Measurements from ENCODE around the gene TTLL11. TPM values are rescaled to one million over a fixed set of nuclear protein-coding genes. Genes with fewer than 3 reads are reported as not detected.

The TTLL11 gene
- total RNA-seq, 2 donors from 2014 or later = 11.7 to 11.9 TPM

- WGBS = 73% methylated on average over 8 of the region's 8 CpGs
- H3K27ac ChIP-seq = no peak overlapping the region
- H3K36me3 ChIP-seq = no peaks in the 10 kb centered on the region
- H3K9me3 ChIP-seq = no peaks in the 10 kb centered on the region
- no peaks in the 10 kb centered on the region for H3K27me3 ChIP-seq (replicated peaks; ENCODE audit: insufficient read depth)
- H3K4me1 ChIP-seq (replicated peaks) = no peaks in the 10 kb centered on the region
- no peak for DNase-seq (ENCODE audit: low spot score)
- intact Hi-C loops (cut with DNase I) = loop anchor here (2.0 to 10.0 kb wide), 2 partner anchors 253 to 717 kb away; no protein-coding TSS in a partner anchor
- H3K4me3 ChIP-seq = no peak overlapping the region
- TF ChIP-seq POLR2AphosphoS5 (IDR thresholded peaks at IDR 0.05) (no peak), POLR2A (IDR thresholded peaks at IDR 0.05) (no peak)
- TF ChIP-seq, protein P1, sequence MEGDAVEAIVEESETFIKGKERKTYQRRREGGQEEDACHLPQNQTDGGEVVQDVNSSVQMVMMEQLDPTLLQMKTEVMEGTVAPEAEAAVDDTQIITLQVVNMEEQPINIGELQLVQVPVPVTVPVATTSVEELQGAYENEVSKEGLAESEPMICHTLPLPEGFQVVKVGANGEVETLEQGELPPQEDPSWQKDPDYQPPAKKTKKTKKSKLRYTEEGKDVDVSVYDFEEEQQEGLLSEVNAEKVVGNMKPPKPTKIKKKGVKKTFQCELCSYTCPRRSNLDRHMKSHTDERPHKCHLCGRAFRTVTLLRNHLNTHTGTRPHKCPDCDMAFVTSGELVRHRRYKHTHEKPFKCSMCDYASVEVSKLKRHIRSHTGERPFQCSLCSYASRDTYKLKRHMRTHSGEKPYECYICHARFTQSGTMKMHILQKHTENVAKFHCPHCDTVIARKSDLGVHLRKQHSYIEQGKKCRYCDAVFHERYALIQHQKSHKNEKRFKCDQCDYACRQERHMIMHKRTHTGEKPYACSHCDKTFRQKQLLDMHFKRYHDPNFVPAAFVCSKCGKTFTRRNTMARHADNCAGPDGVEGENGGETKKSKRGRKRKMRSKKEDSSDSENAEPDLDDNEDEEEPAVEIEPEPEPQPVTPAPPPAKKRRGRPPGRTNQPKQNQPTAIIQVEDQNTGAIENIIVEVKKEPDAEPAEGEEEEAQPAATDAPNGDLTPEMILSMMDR (IDR thresholded peaks at IDR 0.05) = no peak
Measured at GRCh38 chr9:122097679-122098315, 4.7 kb upstream of the TTLL11 start.

- DNase-seq (ENCODE audit: low spot score) = no peak
- no peak overlapping the region for H3K4me3 ChIP-seq
- no peaks in the 10 kb centered on the region for H3K27me3 ChIP-seq (replicated peaks; ENCODE audit: insufficient read depth)
- H3K9me3 ChIP-seq = no peaks in the 10 kb centered on the region
- H3K36me3 ChIP-seq = no peaks in the 10 kb centered on the region
- no peak for TF ChIP-seq POLR2A (IDR thresholded peaks at IDR 0.05)
- TF ChIP-seq, protein P1 (IDR thresholded peaks at IDR 0.05) = no peak
- no peak for TF ChIP-seq POLR2AphosphoS5 (IDR thresholded peaks at IDR 0.05)
- WGBS = 75% methylated on average over 4 of the region's 4 CpGs
- intact Hi-C loops (cut with DNase I) = loop anchor here (10.0 kb wide), 1 partner anchor 718 kb away; no protein-coding TSS in a partner anchor
- H3K4me1 ChIP-seq (replicated peaks) = no peaks in the 10 kb centered on the region
- H3K27ac ChIP-seq = no peak overlapping the region
Measured at GRCh38 chr9:122096620-122097415, 3.7 kb upstream of the TTLL11 start.

DNA sequence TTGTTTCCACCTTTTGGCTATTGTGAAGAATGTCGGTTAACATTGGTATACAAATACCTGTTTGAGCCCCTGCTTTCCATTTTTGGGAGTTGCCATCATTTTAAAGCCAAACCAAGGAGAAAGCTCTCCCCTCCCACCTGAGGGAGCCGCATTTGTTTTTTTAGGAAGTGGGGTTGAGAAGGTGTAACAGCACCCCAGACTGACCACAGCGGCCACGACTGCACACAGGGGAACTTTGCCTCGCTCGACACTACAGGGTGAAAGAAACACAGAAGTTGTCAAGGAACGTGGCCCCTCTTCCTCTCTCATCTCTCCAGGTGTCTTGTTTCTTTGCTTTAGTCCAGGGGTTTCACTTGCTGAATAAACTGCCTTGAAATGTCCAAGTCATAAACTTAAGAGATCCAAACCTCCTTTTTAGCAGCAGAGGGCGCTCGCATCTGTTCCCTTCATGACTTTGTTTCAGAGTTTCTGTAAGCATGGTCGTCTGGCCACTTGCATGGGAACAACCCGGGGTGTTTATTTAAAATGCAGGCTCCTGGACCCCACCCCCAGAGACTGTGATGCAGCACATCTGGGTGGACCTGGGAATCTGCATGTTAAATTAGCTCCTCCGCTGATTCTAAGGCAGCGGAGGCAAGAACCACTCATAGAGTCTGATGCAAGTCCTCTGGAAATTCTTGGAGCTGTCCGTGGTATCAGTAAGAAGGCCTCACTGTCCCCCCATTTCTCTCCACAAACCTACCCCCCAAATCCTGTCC lies 2.1 kb upstream of the TTLL11 start:
- intact Hi-C loops (cut with DNase I) = loop anchor here (10.0 kb wide), 1 partner anchor 720 kb away; no protein-coding TSS in a partner anchor

GRCh38 chr9:122091682-122092592 lies 1.2 kb downstream of the TTLL11 start:
- Histone ChIP-seq H3K4me3 (peak overlapping the region; percentile 83 to 90), H3K27ac (no peak overlapping the region), H3K27me3 (replicated peaks; ENCODE audit: insufficient read depth) (no peaks in the 10 kb centered on the region), H3K36me3 (no peaks in the 10 kb centered on the region), H3K4me1 (replicated peaks) (peaks cover 4% of the 10 kb centered on the region), H3K9me3 (no peaks in the 10 kb centered on the region)
- no peak for DNase-seq (ENCODE audit: low spot score)
- TF ChIP-seq POLR2AphosphoS5 (IDR thresholded peaks at IDR 0.05) (no peak), POLR2A (IDR thresholded peaks at IDR 0.05) (no peak)
- TF ChIP-seq, protein P1 (IDR thresholded peaks at IDR 0.05) = no peak
- intact Hi-C loops (cut with DNase I) = loop anchor here (10.0 kb wide), 1 partner anchor 723 kb away; no protein-coding TSS in a partner anchor
- 37% methylated on average over 11 of the region's 11 CpGs for WGBS

More for the DNA sequence above, 2.1 kb upstream of the TTLL11 start:
- no peak overlapping the region for H3K27ac ChIP-seq
- WGBS = 23% methylated on average over 14 of the region's 14 CpGs
- TF ChIP-seq POLR2AphosphoS5 (IDR thresholded peaks at IDR 0.05) = no peak
- TF ChIP-seq, protein P1 (IDR thresholded peaks at IDR 0.05) = peak in 2 of 4 experiments; percentile 24 to 47
- H3K9me3 ChIP-seq = no peaks in the 10 kb centered on the region
- H3K27me3 ChIP-seq (replicated peaks; ENCODE audit: insufficient read depth) = no peaks in the 10 kb centered on the region
- no peak overlapping the region for H3K4me3 ChIP-seq
- H3K4me1 ChIP-seq (replicated peaks) = peaks cover 4% of the 10 kb centered on the region
- DNase-seq (ENCODE audit: low spot score) = peak; percentile 34
- H3K36me3 ChIP-seq = no peaks in the 10 kb centered on the region

Measured in prostate gland (tissue), 2 donors.